ENCODE data around the gene ADAM8.
A peak's percentile ranks its signal among the peaks of the same experiment; 100 is the strongest.

Gene ADAM8

DNA sequence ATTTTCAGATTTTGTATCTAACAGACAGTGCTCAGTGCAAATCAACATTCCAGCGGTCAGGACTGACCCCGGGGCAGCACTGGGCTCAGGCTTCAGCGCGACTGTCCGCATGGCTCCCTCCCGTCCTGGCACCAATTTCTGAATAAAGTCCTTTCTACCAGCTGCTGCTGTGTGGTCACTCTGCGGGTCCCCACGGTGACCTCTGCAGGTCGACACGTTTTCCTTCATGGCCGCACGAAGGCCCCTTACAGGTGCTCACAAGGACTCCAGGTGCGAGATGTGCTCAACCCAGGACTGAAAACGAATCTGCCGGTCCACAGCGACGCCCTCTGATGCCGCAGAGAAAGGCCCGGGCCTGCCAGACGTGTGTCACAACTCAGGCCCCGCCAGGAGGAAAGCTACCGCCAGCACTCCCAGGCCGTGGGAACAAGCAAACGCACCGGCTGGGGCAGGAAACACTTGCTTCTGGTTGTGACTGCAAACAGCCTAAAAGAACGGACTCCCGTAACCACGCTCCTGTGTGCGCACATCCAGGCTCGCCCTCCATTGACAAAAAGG, 50.3 kb downstream of the ADAM8 start:
- peak; percentile 41 for TF ChIP-seq RAD21 (IDR thresholded peaks at IDR 0.05; ENCODE audit: low read depth)
- TF ChIP-seq TCF12 (IDR thresholded peaks at IDR 0.05; ENCODE audit: low read depth): no peak

DNA sequence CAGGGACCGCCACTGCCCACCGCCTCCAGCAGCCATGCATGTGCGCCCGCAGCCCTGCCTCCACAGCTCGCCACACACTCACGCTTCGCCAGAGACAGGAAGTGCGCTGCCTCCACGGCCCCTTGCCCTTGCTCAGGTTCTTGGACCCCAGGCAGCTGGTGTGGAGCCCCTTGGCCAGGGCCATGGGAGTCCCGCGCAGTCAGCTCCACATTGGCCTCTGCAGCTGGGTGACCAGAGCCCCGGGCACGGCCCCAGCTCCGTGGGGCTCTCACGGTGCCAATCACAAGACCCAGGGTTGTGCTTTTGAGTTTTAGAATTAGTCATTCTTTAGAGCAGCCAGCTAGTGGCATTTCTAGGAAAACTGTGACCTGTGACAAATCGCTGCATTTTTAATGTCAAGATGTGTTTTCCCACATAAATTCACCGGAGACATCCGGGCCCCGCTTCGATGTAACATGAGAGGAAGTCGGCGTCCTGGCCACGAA, 50.9 kb downstream of the ADAM8 start:
- TF ChIP-seq, protein P1, sequence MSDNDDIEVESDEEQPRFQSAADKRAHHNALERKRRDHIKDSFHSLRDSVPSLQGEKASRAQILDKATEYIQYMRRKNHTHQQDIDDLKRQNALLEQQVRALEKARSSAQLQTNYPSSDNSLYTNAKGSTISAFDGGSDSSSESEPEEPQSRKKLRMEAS (IDR thresholded peaks at IDR 0.05): no peak
- TF ChIP-seq CEBPB (IDR thresholded peaks at IDR 0.05): no peak
- TF ChIP-seq TCF12 (IDR thresholded peaks at IDR 0.05; ENCODE audit: low read depth): no peak
- no peak for TF ChIP-seq CREB1 (IDR thresholded peaks at IDR 0.05; ENCODE audit: low read depth)
- TF ChIP-seq TEAD4 (IDR thresholded peaks at IDR 0.05): no peak
- TF ChIP-seq YY1 (IDR thresholded peaks at IDR 0.05; ENCODE audit: low read depth): no peak
- TF ChIP-seq FOXM1 (IDR thresholded peaks at IDR 0.05; ENCODE audit: borderline replicate concordance, low read depth): no peak
- TF ChIP-seq EGR1 (IDR thresholded peaks at IDR 0.05): no peak
- TF ChIP-seq TAF1 (IDR thresholded peaks at IDR 0.05; ENCODE audit: low read depth): no peak
- no peak for TF ChIP-seq ZBTB7A (IDR thresholded peaks at IDR 0.05; ENCODE audit: low read depth)
- TF ChIP-seq EP300 (IDR thresholded peaks at IDR 0.05; ENCODE audit: borderline replicate concordance): no peak
- no peak for TF ChIP-seq RAD21 (IDR thresholded peaks at IDR 0.05; ENCODE audit: low read depth)
- TF ChIP-seq, protein P2, sequence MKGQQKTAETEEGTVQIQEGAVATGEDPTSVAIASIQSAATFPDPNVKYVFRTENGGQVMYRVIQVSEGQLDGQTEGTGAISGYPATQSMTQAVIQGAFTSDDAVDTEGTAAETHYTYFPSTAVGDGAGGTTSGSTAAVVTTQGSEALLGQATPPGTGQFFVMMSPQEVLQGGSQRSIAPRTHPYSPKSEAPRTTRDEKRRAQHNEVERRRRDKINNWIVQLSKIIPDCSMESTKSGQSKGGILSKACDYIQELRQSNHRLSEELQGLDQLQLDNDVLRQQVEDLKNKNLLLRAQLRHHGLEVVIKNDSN (IDR thresholded peaks at IDR 0.05): no peak
- TF ChIP-seq NFIC (IDR thresholded peaks at IDR 0.05): no peak
- TF ChIP-seq, protein P3, sequence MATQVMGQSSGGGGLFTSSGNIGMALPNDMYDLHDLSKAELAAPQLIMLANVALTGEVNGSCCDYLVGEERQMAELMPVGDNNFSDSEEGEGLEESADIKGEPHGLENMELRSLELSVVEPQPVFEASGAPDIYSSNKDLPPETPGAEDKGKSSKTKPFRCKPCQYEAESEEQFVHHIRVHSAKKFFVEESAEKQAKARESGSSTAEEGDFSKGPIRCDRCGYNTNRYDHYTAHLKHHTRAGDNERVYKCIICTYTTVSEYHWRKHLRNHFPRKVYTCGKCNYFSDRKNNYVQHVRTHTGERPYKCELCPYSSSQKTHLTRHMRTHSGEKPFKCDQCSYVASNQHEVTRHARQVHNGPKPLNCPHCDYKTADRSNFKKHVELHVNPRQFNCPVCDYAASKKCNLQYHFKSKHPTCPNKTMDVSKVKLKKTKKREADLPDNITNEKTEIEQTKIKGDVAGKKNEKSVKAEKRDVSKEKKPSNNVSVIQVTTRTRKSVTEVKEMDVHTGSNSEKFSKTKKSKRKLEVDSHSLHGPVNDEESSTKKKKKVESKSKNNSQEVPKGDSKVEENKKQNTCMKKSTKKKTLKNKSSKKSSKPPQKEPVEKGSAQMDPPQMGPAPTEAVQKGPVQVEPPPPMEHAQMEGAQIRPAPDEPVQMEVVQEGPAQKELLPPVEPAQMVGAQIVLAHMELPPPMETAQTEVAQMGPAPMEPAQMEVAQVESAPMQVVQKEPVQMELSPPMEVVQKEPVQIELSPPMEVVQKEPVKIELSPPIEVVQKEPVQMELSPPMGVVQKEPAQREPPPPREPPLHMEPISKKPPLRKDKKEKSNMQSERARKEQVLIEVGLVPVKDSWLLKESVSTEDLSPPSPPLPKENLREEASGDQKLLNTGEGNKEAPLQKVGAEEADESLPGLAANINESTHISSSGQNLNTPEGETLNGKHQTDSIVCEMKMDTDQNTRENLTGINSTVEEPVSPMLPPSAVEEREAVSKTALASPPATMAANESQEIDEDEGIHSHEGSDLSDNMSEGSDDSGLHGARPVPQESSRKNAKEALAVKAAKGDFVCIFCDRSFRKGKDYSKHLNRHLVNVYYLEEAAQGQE (IDR thresholded peaks at IDR 0.05; ENCODE audit: low read depth): no peak

DNA sequence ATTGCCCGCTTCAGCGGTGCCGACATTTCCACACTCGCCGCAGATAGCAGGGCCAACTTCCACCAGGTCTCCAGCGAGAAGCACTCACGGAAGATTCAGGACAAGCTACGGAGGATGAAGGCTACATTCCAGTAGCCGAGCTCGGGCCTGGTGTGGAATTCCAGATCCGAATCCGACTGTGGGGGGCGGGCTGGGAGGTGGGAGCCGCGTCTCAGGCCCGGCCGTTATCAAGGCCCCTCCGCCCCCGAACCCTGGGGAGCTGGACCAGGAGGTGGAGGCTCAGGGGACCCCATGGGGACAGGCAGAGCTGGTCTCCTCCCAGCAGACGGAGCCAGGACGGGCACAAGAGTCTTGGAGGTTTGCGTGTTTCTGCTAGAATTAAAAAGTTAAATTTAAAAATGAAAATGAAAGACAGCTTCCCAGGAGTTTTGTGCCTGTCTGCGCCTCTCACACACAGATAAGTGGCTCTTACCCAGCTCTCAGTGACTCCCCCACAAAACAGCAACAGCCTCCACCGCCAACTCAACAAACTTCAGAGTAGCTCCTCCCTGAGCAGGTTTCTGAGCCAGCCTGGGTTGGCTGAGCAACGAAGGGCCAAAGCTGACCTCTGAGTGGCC, 51.8 kb downstream of the ADAM8 start:
- TF ChIP-seq TCF12 (IDR thresholded peaks at IDR 0.05; ENCODE audit: low read depth): no peak
- no peak for TF ChIP-seq NFIC (IDR thresholded peaks at IDR 0.05)
- TF ChIP-seq EGR1 (IDR thresholded peaks at IDR 0.05): no peak
- TF ChIP-seq TEAD4 (IDR thresholded peaks at IDR 0.05): no peak
- TF ChIP-seq, protein P3 (IDR thresholded peaks at IDR 0.05; ENCODE audit: low read depth): no peak
- no peak for TF ChIP-seq CEBPB (IDR thresholded peaks at IDR 0.05)
- no peak for TF ChIP-seq ZBTB7A (IDR thresholded peaks at IDR 0.05; ENCODE audit: low read depth)
- TF ChIP-seq, protein P2 (IDR thresholded peaks at IDR 0.05): no peak
- TF ChIP-seq, protein P1 (IDR thresholded peaks at IDR 0.05): no peak

DNA sequence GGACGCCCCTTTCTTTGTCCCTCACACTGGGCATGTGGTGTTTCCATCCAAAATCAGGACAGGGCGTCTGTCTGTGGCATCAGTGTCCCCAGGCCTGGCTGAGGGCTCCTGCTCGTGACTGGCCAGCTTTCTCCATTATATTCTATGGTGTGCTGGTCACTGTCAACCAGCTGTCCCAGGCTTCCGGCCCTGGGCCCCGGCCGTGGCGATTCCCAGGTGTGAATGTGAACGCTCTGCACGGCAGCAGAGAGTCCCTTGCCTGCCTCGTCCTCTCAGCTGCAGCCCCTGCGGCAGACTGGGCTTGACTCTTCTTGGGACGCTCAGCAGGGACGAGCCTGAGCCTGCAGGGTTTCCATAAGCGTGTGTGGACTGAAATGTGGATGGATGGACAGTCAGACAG, 52.6 kb downstream of the ADAM8 start:
- TF ChIP-seq CREB1 (IDR thresholded peaks at IDR 0.05; ENCODE audit: low read depth): no peak
- no peak for TF ChIP-seq TCF12 (IDR thresholded peaks at IDR 0.05; ENCODE audit: low read depth)
- TF ChIP-seq, protein P3 (IDR thresholded peaks at IDR 0.05; ENCODE audit: low read depth): no peak
- TF ChIP-seq FOXM1 (IDR thresholded peaks at IDR 0.05; ENCODE audit: borderline replicate concordance, low read depth): no peak
- no peak for TF ChIP-seq ZBTB7A (IDR thresholded peaks at IDR 0.05; ENCODE audit: low read depth)
- TF ChIP-seq RAD21 (IDR thresholded peaks at IDR 0.05; ENCODE audit: low read depth): no peak

DNA sequence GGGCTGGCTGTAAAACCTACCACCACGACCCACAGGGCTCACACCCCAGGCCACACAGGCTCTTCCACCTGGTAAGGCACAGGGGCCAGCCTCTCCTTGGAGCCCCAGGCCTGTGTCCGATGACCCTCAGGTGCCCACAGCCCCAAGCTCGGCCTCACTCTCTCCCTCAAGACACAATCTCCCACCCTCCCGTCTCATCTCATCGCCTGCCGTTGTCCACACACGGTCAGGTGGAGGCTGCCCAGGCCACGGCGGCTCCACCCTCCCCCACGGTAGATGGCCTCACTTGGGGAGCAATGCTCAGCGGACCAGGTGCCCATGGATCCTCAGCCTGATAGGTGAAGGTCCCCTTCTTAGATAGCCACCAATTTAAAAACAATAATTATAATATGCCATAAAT, 55.3 kb downstream of the ADAM8 start:
- TF ChIP-seq CEBPB (IDR thresholded peaks at IDR 0.05) (no peak), FOXM1 (IDR thresholded peaks at IDR 0.05; ENCODE audit: borderline replicate concordance, low read depth) (no peak), TAF1 (IDR thresholded peaks at IDR 0.05; ENCODE audit: low read depth) (no peak), ZBTB7A (IDR thresholded peaks at IDR 0.05; ENCODE audit: low read depth) (no peak), EGR1 (IDR thresholded peaks at IDR 0.05) (no peak), TEAD4 (IDR thresholded peaks at IDR 0.05) (no peak), RAD21 (IDR thresholded peaks at IDR 0.05; ENCODE audit: low read depth) (no peak), CREB1 (IDR thresholded peaks at IDR 0.05; ENCODE audit: low read depth) (no peak), EP300 (IDR thresholded peaks at IDR 0.05; ENCODE audit: borderline replicate concordance) (no peak), YY1 (IDR thresholded peaks at IDR 0.05; ENCODE audit: low read depth) (no peak), TCF12 (IDR thresholded peaks at IDR 0.05; ENCODE audit: low read depth) (no peak)
- TF ChIP-seq, protein P3 (IDR thresholded peaks at IDR 0.05; ENCODE audit: low read depth): no peak
- TF ChIP-seq, protein P2 (IDR thresholded peaks at IDR 0.05): no peak

Data from Ishikawa (cell line).